SK-N-MC (cell line): ENCODE measurements around the gene ZFAND5.

Experiments
- EZH2 ChIP-seq: fragments of 200-600 bp; sonication (generic); IDR thresholded peaks from one replicate; pipeline ENCODE4 v1.6.1; 2017; ENCODE audit warnings: antibody characterized with exemption
- POLR2AphosphoS5 ChIP-seq: IDR thresholded peaks from 2 replicates; pipeline ENCODE4 v1.6.1; 2012; ENCODE audit warnings: mild to moderate bottlenecking, low read depth, low read length, borderline replicate concordance

DNA sequence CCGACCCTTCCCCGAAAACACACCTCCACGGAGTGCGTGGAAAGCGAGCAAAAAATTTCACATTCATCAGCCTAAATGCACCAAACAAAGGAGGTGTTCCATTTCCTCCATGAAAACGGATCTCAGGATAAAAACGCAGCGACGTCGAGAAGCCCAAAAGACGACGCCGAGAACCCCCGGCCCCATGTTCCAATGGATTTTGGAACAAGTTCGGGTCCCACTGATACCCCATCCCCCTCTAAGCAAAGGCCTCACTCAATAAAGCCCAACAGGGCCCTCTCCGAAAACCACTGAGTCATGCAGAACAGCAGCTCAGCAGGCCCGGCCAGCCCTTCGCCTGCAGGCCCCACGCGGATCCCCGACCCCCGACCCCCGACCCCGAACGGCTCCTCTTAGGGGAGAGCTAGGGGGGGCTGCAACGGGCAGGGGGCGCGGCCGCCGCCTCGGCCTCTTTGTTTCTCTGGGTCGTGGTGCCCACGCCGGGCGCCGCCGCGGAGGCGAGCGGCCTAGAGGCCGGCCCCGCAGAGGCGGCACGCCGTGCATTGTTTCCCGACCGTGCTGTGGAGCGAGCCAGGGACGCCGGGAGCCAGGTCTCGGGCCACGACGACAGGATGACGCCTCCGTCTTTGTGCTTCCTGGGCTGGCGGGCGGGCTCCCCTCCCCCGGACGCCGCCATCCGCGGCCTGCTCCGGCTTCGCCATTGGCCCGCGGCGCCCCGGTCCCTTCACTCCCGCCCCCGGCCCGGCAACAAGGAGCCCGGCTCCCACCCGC lies 915 bp downstream of the ZFAND5 start:
- no peak for TF ChIP-seq EZH2
- peak; percentile 11; the same call in 1 of the 2 replicates for TF ChIP-seq POLR2AphosphoS5
